ENCODE results near the gene TK2.

Gene TK2

GRCh38 chr16:66481081-66481942 is 68.6 kb downstream of the TK2 start:
- ATAC-seq (no peak), DNase-seq (no peak)
- Mint-ChIP-seq H3K4me1 (peaks cover 38% of the 10 kb centered on the region), H3K27me3 (peaks cover 7% of the 10 kb centered on the region), H3K4me3 (no peak overlapping the region), H3K27ac (no peak overlapping the region), H3K9me3 (no peaks in the 10 kb centered on the region)

- Mint-ChIP-seq H3K4me1 (peaks cover 37% of the 10 kb centered on the region), H3K27me3 (peaks cover 2% of the 10 kb centered on the region), H3K4me3 (no peak overlapping the region), H3K27ac (peak overlapping the region in 1 of 2 donors; percentile 63), H3K9me3 (no peaks in the 10 kb centered on the region)
- DNase-seq (no peak), ATAC-seq (no peak)
Observed at GRCh38 chr16:66480265-66481080, 69.4 kb downstream of the TK2 start.

GRCh38 chr16:66479661-66480264 is 70.2 kb downstream of the TK2 start:
- DNase-seq (no peak), ATAC-seq (no peak)
- Mint-ChIP-seq H3K4me1 (peaks cover 41% of the 10 kb centered on the region), H3K27ac (peak overlapping the region in 1 of 2 donors; percentile 63), H3K9me3 (no peaks in the 10 kb centered on the region), H3K27me3 (no peaks in the 10 kb centered on the region), H3K4me3 (no peak overlapping the region)

- ATAC-seq: peak; percentile 83
- no peak overlapping the region for H3K4me3 Mint-ChIP-seq
- no peaks in the 10 kb centered on the region for H3K9me3 Mint-ChIP-seq
- H3K4me1 Mint-ChIP-seq: peaks cover 43% of the 10 kb centered on the region
- peak overlapping the region; percentile 6 to 87 for H3K27ac Mint-ChIP-seq
- peak; percentile 74 to 81 for DNase-seq
- no peaks in the 10 kb centered on the region for H3K27me3 Mint-ChIP-seq
Observed at GRCh38 chr16:66478733-66479511, 71.0 kb downstream of the TK2 start.

- Mint-ChIP-seq H3K4me3 (no peak overlapping the region), H3K27ac (no peak overlapping the region), H3K9me3 (no peaks in the 10 kb centered on the region), H3K27me3 (no peaks in the 10 kb centered on the region), H3K4me1 (peaks cover 34% of the 10 kb centered on the region)
- DNase-seq (no peak), ATAC-seq (no peak)
Observed at GRCh38 chr16:66477028-66477515, 72.8 kb downstream of the TK2 start.

GRCh38 chr16:66476328-66477027 is 73.4 kb downstream of the TK2 start:
- H3K27me3 Mint-ChIP-seq: no peaks in the 10 kb centered on the region
- H3K4me1 Mint-ChIP-seq: peaks cover 34% of the 10 kb centered on the region
- no peak overlapping the region for H3K4me3 Mint-ChIP-seq
- ATAC-seq: no peak
- peak; percentile 35 to 43 for DNase-seq
- H3K9me3 Mint-ChIP-seq: no peaks in the 10 kb centered on the region
- H3K27ac Mint-ChIP-seq: no peak overlapping the region

- Mint-ChIP-seq H3K27ac (no peak overlapping the region), H3K4me1 (peaks cover 34% of the 10 kb centered on the region), H3K27me3 (no peaks in the 10 kb centered on the region), H3K9me3 (no peaks in the 10 kb centered on the region), H3K4me3 (no peak overlapping the region)
- ATAC-seq: no peak
- DNase-seq: no peak
Observed at GRCh38 chr16:66475232-66475631, 74.7 kb downstream of the TK2 start.

GRCh38 chr16:66474750-66475199 is 75.1 kb downstream of the TK2 start:
- Mint-ChIP-seq H3K9me3 (no peaks in the 10 kb centered on the region), H3K27ac (peak overlapping the region; percentile 19 to 55), H3K4me3 (peak overlapping the region; percentile 1 to 6), H3K27me3 (no peaks in the 10 kb centered on the region), H3K4me1 (peaks cover 34% of the 10 kb centered on the region)
- ATAC-seq: peak; percentile 94
- peak; percentile 51 to 75 for DNase-seq

GRCh38 chr16:66473654-66474519 is 76.0 kb downstream of the TK2 start:
- Mint-ChIP-seq H3K4me1 (peaks cover 28% of the 10 kb centered on the region), H3K27me3 (no peaks in the 10 kb centered on the region), H3K9me3 (no peaks in the 10 kb centered on the region), H3K4me3 (no peak overlapping the region), H3K27ac (peak overlapping the region in 1 of 2 donors; percentile 62)
- DNase-seq (no peak), ATAC-seq (no peak)

GRCh38 chr16:66473051-66473571 is 76.8 kb downstream of the TK2 start:
- Mint-ChIP-seq H3K27ac (no peak overlapping the region), H3K9me3 (no peaks in the 10 kb centered on the region), H3K27me3 (no peaks in the 10 kb centered on the region), H3K4me1 (peaks cover 22% of the 10 kb centered on the region), H3K4me3 (no peak overlapping the region)
- ATAC-seq (no peak), DNase-seq (no peak)

- DNase-seq: no peak
- no peaks in the 10 kb centered on the region for H3K27me3 Mint-ChIP-seq
- H3K9me3 Mint-ChIP-seq: no peaks in the 10 kb centered on the region
- H3K27ac Mint-ChIP-seq: peak overlapping the region in 1 of 2 donors; percentile 29
- ATAC-seq: no peak
- H3K4me3 Mint-ChIP-seq: no peak overlapping the region
- peaks cover 22% of the 10 kb centered on the region for H3K4me1 Mint-ChIP-seq
Observed at GRCh38 chr16:66471716-66472393, 78.1 kb downstream of the TK2 start.

GRCh38 chr16:66471264-66471663 is 78.7 kb downstream of the TK2 start:
- ATAC-seq: no peak
- DNase-seq: no peak
- no peaks in the 10 kb centered on the region for H3K9me3 Mint-ChIP-seq

GRCh38 chr16:66470556-66470955 is 79.4 kb downstream of the TK2 start:
- Mint-ChIP-seq H3K9me3 (no peaks in the 10 kb centered on the region), H3K4me1 (peaks cover 21% of the 10 kb centered on the region), H3K4me3 (no peak overlapping the region), H3K27ac (no peak overlapping the region), H3K27me3 (no peaks in the 10 kb centered on the region)
- ATAC-seq (no peak), DNase-seq (no peak)

More at GRCh38 chr16:66471264-66471663, 78.7 kb downstream of the TK2 start:
- H3K27ac Mint-ChIP-seq: no peak overlapping the region
- no peaks in the 10 kb centered on the region for H3K27me3 Mint-ChIP-seq
- H3K4me1 Mint-ChIP-seq: peaks cover 22% of the 10 kb centered on the region
- no peak overlapping the region for H3K4me3 Mint-ChIP-seq

Data from stimulated activated naive CD8-positive, alpha-beta T cell treated with anti-CD3 and anti-CD28 coated beads, Interleukin-15, amount 100 ng/mL, for 72 hours (primary cell).